GM18858 (cell line): ENCODE measurements around the gene PSMA2.

ENCODE experiments used
- ATAC-seq: cut with Tn5 transposase; IDR thresholded peaks from one replicate; pipeline ENCODE4 v1.9.1; 2021; ENCODE audit not compliant: unreplicated experiment

Gene PSMA2

DNA sequence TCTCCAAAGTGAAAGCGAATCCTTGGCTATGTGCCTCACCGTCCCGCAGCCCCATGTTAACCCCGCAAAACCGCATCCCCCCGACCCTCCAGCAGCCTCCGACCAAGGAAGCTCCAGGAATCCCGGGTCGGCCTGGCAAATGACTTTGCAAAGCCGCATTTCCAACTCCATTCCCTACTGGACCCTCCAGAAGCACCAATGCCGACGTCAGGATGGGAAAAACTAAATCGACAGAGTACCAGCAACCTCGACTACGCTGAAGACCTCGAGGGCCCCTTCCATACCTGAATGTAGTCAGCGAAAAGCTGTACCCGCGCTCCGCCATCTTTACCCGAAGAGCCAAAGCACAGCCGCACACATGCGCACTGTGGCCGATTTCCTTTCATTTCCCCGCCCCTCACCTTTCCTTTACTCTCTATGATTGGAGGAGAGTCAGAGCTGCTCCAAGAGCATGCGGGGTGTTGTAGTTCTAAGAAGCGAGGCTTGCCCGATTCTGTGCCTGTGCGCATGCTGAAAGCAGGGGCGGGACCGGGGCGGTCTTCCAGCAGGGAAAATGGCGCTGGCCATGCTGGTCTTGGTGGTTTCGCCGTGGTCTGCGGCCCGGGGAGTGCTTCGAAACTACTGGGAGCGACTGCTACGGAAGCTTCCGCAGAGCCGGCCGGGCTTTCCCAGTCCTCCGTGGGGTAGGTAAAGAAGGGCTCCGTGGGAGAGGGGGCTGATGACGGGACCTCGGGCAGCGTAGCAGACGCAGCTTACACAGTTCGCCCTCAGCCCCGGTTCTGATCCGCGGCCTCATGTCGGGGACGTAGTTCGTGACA is at the start of gene PSMA2, which contains the start of gene MRPL32:
Gene PSMA2, minus strand, starts transcription at position 341 of the 818 bp plus-strand sequence. Its CDS starts 16 bp downstream, at position 325.
Gene MRPL32, plus strand, starts transcription at position 543 of the 818 bp plus-strand sequence. Its CDS starts 11 bp downstream, at position 554.
- ATAC-seq: peak; percentile 98

DNA sequence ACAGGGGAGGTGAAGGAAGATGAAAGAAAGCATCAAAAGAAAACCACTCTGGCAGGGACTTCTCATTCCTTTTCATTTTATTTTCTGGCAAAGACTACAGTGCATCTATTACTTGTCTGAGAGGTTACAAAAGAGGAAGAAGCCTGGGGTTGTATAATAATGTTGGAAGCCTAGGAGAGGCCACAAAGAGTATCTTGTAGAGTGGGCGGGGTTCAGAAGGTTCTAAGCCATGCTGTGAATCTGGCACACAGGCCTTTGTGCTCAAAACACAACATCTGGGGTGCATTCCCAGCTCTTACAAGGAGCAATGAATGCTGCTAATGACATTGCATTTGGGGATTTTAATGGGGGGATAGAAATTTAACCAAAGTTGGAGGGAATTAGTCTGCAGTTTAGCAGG is 49.6 kb upstream of the PSMA2 start:
- ATAC-seq: no peak

DNA sequence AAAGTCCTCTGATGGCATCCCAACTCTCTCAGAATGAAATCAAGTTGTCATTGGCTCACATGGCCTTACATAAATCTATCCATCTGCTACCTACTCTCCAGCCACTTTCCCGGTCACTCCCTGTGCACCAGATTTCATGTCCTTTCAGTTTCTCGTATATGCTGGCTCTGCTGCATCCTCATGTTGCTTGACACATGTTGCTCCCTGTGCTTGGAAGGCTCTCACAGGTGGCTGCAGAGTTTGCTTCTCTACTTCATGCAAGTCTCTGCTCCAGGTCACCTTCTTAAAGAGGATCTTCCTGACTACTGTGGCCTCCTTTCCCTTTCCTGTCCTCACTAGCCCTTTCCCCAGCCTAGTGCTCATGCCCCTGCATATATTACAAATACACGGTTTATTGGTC is 48.5 kb upstream of the PSMA2 start:
- ATAC-seq: no peak

DNA sequence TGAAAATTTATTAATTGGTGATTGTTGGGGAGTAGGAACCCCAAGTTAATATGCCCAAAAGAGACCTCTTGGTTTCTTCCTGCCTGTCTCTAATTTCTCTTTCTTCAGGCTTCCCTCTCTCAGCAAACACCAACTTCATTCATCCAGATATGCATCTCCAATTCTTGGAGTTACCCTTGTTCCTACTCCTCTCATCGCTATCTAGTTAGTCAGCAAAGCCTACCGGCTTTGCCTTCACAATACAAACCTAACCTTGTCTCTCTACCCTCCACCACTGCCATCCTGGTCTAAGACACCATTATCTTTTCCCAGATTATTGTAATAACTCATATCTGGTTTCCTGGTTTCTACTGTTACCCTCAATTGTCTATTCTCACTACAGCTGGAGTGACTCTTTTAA is 48.1 kb upstream of the PSMA2 start:
- ATAC-seq: no peak

DNA sequence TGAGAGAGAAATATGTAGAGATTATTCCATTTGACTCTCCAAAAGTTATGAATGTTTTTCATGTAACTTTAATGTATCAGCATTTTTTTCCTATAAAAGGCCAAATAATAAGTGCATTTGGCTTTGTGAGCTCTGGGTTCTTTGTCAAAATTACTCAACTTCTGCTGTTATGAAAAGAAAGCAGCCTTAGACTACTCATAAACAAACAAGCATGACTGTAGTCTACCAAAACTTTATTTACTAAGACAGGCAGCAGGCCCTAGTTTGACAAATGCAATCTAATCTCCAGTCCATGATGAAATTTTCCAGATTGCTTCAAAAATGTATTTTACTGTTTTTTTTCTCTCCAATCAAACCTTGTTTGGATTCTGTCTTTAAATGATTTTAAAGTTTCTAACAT is 46.5 kb upstream of the PSMA2 start:
- ATAC-seq: no peak

DNA sequence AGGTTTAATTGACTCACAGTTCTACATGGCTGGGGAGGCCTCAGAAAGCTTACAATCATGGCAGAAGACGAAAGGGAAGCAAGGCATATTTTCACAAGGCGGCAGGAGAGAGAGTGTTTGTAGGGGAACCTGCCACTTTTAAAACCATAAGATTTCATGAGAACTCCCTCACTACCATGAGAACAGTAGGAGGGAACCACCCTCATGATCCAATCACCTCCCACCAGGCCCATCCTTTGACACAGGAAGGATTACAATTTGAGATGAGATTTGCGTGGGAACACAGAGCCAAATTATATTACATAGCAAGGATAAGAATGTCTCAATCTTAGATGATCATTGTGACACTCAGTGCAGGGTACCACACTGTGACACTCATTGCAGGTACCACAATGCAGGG is 44.4 kb upstream of the PSMA2 start:
- no peak for ATAC-seq

DNA sequence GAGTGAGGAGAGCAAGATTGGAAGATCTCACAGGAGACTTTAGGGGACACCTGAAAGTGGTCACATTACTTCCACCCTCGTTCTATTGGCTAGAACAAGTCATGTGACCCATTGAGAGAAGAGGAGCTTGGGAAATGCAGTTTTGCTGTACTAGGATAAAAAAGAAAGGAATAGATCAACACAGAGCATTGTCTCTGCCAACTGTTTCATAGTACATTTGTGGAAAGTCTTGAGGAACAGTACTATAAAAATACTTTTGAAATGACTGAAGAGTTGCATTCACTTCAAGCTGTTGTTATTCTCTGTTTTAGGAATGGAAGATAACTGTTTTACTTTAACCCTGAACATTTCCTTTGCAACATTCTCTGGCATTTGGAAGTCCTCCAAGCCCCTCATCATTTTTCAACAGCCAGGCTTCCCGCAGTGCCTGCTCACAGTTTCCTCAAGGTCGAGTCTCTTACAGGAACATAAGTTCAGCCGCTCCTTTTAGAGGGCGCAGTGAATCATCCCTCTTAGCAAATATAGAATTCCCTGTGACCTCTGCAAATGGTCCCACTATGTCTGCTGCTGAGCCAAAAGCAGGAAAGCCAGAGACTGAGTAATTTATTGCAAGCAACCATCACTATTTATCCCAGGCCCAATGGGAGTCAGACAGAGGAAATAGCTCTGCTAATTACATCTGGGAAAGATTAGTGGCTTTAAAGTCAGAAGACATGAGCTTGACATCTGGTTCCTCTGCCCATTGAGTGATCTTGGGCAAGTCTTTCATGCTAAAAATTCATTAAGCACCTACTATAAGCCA is 40.9 kb upstream of the PSMA2 start:
- ATAC-seq: no peak

DNA sequence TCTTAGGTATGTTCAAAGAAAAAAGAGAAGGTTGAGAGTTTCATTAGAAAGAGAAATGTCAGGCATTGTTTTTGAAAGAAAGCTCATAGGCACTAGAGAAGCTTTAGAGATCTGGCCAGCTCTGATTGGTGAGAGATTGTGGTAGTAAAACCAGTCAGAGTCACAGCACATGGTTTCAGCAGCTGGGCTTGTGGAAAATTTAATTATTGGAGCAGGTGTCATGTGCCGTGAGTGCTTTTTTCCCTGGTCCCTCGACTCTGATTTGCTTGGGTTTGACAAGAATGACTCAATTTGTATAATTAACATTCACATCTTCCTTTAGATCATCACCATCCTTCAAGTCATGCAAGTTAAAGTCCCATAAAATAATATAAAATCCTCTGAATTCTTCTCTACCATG is 35.4 kb upstream of the PSMA2 start:
- ATAC-seq: no peak

DNA sequence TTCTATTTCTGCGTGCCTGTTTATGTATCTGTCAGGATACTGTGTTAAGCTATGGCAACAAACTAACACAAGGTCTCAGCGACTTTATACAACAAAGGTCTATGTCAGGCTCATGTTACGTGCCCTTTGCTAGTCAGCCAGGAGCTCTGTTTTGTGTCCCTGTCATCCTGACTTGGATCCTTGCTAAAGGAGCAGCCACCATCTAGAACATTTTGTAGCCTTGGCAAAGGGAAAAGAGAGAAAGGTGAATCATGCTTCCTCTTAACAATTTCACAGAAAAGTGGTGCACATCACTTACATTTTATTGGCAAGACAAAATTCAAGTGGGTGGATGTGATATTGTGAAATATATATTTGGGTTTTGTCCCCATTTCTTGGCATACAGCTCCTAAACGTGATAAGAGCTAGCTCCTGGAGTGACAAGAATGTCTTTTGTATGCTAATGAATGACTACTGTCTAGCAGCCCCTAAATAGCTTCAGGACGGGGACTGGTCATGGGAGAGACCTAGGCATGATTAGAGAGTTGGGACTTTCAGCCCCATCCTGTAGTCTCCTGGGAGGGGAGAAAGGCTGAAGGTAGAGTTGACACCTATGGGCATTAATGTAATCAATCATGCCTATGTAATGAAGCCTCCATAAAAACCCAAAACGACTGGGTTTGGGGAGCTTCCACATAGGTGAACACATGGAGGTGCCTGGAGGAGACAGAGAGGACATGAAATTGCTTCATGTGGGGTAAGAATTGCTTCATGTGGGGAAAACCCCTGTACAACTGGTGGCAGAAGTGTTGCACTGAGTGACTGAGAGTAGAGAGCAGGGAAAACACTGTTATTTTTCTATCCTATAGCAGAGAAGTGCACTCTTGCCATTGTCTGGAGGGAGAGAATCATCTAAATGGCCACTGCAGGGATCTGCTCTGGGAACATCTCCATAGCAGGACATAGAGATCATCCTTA is 33.2 kb upstream of the PSMA2 start:
- no peak for ATAC-seq

DNA sequence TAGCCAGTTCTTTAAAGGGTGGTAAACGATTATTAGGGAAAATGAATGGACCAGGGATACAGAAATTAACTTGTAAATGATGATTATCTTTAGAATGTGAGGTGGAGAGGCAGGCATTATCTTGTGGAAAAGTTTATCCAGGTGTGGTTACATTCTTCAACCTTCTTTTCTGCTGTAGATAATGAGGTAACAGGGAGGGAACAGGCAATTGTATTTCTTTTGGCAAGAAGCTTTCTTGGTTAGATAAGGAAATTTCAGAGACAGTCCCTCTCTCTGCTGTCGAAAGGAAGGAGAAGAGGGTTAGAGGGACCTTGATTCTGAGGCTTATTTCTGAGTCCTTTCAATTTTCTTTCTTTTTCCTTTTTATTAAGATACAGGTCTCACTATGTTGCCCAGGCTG is 32.3 kb upstream of the PSMA2 start:
- no peak for ATAC-seq

DNA sequence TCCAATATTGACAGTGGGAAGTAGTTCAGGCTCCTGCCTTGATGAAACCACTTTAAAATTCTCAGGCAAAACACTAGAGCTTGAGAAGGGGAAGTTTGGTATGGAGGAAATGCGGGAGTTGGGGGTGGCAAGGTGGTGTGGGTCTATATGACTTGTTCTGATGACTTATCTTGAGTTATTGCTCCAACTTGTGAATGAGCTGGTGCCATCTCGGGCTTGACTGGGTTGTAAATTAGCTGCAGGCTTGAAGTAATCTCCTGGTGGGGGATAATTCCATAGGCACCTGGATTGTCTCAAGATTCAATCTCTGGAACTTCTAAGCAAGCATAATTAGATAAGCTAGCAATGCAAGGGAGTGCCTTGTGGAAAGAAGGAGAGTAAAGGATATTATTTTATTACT is 29.2 kb upstream of the PSMA2 start:
- no peak for ATAC-seq

DNA sequence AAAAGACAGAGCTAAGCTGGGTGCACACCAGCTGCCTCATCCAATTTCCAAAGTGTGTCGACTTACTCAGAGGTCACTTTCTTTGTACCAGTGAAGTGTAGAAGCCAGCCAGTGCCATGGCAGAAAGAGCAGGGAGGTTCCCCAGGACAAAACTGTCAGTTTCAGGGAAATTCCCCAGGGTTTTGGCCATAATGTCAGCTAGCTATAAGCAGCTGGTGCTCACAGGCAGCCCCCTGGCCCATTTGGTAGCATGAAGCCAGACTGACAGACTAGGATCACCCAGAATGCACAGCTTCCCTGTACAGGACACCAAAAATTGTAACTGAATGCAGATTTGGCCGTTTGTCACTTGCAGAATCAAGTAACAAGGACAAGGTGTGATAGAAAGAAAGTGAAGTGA is 28.8 kb upstream of the PSMA2 start:
- ATAC-seq: no peak

DNA sequence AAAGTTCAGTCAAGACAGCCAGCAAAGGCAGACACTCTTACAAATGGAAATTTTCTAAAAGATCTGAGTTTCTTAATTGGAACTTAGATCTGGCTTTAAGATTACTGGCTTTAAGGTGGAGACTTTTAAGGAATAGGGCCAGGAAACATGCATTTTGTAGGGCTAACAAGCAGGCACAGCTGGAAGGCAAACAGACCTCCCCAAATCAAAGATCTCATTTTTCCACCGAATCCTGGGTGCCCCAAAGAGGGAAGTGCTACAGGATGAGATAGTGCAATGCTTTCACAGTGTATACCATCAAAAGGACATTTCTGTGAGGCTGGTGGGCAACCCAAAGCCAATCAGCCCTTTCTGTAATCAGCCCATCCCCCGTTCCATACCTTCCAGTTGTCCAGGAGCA is 27.6 kb upstream of the PSMA2 start:
- ATAC-seq: no peak

DNA sequence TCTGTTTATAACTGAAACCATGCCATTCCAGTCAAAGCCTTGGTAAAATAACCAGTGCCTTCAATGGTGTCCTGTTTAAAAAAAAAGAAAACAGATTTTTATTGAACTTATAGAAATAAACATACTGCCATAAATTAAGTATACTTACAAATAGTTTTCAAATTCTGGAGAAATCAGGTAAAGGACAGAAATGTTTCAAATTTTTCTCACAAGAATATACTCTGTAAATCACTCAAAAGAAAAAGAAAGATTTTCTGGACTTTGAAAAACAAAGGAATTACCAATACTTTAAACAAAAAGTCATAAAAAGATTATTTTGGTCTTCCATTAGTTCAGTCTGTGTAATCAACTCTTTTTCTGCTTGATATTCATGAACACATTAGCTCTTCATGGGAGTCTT is 24.1 kb upstream of the PSMA2 start:
- no peak for ATAC-seq

DNA sequence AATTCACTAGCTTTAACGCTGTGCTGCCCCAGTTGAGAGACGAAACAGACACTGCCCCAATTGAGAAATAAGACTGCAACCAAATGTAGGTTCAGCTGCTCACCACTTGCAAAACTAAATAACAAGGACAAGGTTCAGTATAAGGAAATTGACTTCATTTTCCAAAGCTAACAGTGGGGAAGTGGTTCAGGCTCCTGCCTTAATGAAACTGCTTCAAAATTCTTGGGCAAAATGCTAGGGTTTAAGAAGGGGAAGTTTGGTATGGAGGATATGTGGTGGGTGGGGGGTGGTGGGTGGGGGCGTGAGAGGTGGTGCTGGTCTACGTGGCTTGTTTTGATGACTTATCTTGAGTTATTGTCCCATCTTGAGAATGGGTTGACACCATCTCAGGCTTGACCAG is 22.0 kb upstream of the PSMA2 start:
- no peak for ATAC-seq

DNA sequence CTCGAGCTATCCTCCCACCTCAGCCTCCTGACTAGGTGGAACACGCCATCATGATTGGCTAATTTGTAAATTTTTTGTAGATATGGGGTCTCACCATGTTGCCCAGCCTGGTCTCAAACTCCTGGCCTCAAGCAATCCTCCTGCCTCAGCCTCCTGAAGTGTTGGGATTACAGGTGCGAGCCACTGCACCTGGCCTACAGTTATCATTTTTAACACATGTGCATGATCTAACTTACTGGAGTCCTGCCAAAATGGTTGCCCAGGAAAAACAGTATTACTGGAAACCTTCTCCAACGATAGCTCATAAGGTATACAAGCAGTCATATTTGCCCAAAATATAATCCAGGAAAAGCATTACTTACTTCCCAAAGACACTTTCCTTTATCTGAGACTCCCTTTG is 20.4 kb upstream of the PSMA2 start:
- no peak for ATAC-seq

DNA sequence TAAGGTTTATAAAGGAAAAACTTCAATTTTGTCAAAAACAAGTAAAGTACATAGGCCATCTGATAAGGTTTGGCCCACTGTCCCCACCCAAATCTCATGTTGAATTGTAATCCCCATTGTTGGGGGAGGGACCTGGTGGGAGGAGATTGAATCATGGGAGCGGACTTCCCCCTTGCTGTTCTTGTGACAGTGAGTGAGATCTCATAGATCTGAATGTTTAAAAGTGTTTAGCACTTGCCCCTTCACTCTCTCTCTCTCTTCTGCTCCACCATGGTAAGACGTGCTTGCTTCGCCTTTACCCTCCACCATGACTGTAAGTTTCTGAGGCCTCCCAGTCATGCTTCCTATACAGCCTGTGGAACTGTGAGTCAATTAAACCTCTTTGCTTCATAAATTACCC is 18.4 kb upstream of the PSMA2 start:
- ATAC-seq: no peak

DNA sequence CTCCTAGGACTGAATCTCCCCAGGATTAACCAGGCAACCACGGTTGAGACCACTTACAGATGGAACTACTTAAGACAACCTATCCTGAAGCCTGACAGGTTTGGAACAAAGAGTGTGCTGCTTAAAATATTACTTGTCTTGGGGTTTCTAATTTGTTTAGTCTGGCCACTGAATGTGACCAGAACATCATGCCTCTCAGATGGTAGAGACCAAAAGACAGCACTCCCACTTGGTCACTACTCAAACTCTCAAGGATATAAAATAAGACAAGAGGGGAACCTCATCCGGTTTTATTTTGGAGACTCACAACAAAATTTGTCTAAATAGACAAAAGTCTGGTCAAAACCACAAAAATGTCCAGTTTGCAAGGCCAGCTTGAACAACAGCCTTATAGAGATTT is 15.5 kb upstream of the PSMA2 start:
- no peak for ATAC-seq

DNA sequence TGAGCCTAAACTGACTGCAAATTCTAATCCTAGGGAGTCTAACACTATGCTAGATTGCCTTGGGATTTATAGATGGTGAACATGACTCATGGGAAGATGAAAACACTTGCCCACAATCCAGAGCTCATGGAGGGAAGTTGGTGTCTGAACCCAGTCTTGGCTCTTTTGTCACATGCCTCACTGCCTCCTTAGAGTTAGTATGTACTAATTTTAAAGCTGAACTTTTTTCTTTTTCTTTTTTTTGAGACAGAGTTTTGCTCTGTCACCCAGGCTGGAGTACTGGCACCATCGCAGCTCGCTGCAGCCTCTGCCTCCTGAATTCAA is 14.6 kb upstream of the PSMA2 start:
- ATAC-seq: no peak

DNA sequence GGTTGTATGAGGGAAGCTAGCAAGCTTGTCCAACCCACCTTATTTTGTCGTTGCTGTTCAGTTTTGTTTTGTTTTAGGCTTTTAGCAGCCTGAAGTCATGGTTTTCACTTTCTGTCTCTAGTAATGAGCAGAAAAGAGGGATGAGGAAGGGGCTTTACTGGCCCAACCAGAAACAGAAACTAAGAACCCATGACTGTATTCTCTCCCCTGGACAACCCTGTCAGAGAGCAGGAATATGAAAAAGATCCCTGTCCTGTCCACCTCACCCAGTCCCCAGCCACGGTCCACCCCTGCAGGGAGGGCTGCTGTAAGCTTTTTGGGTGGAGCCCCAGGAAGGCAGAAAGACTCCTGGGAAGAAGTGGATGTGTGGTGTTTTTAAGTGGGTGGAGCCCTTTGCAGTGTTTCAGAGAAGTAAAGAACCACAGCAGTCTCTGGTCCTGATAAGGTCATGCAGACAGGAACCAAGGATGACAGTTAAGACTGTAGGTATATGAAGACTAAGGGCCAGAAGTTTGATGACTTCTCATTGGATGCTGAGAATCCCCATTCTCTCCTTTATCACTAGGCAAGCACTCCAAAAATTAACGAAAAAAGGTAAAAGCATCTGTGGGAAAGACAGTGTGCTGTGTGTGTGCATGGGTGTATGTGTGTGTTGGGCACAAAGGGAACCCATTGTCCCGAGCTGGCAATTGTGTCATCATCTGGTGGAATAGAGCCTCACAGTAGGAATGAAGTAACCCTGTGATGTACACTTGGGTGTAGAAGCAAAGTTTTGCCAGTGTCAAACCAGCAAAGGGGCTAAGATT is 14.1 kb upstream of the PSMA2 start:
- peak; percentile 44 for ATAC-seq
